GM12874 (cell line): ENCODE results near the gene HSPA1A.

Experiments used
- TF ChIP-seq, protein P1 (sequence below): IDR thresholded peaks from 2 replicates; pipeline ENCODE4 v1.5.1; 2011; ENCODE audit warnings: low read depth, mild to moderate bottlenecking, control low read depth, low read length, moderate library complexity; ENCODE audit not compliant: insufficient read depth

Gene HSPA1A

DNA sequence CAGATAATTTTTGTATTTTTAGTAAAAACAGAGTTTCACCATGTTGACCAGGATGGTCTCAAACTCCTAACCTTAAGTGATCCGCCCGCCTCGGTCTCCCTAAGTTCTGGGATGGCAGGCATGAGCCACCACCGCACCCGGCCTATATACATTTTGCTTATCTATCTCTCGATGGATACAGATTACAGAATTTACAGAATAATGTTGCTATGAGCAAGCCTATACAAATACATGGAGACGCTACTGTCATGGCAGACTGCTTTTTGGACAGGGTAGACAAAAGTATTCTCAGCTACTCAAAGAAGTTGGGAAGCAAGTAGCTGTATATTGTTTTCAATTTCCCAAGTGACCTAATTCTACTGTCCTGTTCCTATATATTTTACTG lies 1.9 kb upstream of the HSPA1A start:
- TF ChIP-seq, protein P1, sequence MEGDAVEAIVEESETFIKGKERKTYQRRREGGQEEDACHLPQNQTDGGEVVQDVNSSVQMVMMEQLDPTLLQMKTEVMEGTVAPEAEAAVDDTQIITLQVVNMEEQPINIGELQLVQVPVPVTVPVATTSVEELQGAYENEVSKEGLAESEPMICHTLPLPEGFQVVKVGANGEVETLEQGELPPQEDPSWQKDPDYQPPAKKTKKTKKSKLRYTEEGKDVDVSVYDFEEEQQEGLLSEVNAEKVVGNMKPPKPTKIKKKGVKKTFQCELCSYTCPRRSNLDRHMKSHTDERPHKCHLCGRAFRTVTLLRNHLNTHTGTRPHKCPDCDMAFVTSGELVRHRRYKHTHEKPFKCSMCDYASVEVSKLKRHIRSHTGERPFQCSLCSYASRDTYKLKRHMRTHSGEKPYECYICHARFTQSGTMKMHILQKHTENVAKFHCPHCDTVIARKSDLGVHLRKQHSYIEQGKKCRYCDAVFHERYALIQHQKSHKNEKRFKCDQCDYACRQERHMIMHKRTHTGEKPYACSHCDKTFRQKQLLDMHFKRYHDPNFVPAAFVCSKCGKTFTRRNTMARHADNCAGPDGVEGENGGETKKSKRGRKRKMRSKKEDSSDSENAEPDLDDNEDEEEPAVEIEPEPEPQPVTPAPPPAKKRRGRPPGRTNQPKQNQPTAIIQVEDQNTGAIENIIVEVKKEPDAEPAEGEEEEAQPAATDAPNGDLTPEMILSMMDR: no peak

DNA sequence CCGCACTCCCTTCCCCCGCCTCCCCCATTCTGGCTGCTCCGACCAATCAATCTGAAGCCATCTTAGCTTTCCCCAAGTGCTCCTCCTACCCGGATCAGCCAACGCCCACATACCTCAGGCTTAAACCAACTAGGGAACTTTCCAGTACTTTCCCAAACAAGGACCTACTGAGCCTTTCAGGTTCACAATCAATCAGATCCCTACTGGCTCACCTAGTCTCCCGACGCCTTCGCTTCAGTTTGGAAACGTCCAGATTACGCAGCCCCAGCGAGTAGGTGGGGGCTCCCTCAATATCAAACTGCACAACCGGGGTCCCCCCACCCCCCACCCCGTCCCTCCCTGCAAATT lies 692 bp upstream of the HSPA1A start:
- TF ChIP-seq, protein P1: no peak

DNA sequence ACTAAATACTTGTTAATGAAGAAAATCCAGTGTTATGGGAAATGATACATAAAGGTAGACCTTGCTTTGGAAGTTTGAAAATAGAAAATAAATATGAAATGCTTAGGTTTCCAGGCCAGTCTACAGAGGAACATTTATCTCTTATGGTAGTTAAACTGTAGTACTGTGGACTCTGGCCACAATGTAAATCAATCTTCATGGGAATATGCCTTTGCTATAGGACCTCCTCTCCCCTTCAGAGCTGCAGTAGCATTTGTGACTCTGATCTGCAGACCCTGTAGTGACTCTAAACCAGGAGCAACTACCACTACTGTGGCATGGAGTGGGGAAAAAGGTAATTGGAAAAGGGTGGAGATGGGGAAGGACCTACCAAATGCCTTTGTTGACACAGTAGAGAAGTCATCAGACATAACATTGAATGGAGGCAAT lies 4.5 kb downstream of the HSPA1A start:
- TF ChIP-seq, protein P1: no peak

DNA sequence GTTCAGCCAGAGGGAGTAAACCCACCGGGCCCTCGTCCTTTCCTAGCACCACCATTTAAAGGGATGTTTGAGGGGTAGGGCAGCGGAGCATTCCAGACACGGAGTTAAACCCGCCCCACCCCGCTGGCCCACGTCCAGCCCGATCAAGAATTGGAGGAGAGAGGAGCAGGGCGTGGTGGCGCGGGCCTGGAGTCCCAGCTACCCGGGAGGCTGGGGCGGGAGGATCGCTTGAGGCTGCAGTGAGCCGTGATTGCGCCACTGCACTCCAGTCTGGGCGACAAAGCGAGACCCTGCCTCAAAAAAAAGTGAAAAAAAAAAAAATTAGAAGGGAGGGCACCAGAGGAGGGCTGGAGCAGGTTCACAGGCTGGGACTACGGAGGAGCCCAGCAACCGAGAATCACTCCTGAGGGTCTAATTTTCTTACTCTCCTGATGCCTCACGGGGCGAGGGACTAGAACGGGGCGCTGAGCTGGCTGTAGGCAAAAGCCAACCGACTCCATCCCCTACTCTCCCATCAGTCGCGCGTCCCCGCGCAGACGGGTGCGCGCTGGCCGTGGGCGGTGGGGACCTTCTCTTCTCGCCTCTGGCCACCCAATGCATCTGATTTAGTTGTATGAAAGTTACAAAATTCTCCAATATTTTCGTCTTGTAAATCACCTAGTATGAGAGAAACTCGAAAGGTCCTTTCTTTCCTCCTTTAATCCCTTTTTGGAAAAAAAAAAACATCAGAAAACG lies 6.1 kb downstream of the HSPA1A start:
- TF ChIP-seq, protein P1: no peak

DNA sequence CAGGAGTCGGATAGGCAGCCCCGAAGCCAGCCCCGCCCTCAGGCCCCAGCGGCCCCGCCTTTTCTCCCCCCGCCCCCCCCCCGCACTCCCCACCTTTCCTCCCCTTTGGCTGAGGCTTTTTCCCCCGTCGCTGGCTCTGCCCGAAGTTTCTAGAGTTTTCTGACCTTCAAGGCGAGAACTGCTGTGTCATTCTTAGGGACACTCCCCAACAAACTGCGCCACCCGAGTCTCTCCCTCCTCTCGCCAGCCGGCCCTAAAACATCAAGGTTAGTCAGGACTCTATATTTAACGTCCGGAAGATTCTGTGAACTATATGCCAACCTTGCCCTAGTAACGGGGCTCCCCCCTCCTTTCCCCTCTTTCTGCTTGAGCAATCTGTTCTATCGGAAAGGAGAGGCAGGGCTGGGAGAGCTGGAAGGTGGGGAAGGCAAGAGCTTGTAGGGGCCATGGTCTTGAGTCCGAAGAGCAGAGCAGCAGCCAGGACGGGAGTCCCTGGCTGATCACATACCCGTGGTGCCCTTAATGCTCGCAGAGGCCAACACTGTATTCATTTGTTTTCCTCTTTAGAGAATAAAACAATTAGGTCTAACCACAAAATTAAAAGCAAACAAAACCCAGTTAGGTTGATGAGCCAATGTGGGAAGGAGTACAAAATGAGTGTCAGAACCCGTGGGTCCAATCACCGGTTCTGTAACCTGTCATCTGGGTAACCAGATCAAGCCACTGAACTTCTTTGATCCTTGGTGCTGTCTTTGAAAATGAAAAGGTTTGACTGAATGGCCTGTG lies 6.9 kb downstream of the HSPA1A start:
- TF ChIP-seq, protein P1: no peak

DNA sequence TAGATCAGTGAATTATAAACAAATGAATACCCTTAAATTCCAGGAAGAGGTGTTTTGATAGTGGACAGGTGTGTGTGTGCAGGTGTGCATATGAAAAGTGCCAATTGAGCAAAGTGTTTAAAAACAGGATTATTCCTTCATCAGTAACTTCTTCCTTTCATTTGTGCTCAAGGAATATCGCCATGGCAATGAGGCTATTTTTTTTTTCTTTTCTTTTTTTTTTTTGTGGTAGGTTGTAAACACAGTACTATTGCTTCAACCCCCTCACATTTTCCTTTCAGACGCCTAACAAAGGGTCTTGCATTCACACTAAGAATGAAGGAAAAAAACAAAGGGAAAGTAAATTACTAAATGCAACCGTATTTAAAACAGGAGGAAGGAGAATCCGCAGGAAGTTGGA lies 10.2 kb downstream of the HSPA1A start:
- TF ChIP-seq, protein P1: no peak

DNA sequence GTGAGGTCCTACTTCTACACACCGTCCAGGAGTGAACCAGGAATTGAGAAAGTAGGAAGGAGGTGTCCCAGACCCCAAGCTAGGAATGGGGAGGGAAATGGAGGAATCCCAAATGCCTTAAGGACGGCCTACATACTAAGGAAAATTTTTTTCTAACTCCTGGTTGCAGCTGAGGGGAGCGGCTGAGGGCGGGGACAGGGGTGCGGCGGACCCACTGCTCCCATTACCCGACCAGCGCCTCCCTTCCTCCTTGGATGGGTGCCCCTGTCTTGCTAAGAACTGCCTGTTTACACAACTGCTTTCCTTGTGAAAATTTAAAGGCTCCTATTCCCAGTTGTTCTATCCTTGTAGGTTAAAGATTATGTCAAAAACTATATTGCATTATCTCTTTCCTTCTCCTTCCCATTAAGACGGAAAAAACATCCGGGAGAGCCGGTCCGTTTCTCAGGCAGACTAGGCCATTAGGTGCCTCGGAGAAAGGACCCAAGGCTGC lies 11.5 kb downstream of the HSPA1A start:
- TF ChIP-seq, protein P1: no peak
